HG02852 (cell line): ENCODE data around the gene RSAD2.
"Not testable (repeated sequence)": the region's sequence is repeated elsewhere in the genome, so short reads cannot be mapped to it uniquely, and the experiment has no call there.

Experiments used
- ATAC-seq: cut with Tn5 transposase; IDR thresholded peaks from one replicate; pipeline ENCODE4 v1.9.1; 2021; ENCODE audit warnings: mild to moderate bottlenecking, moderate library complexity; ENCODE audit not compliant: unreplicated experiment

Gene RSAD2

GRCh38 chr2:6877402-6878304 is at the start of gene RSAD2:
Gene RSAD2, plus strand, starts transcription at chr2:6877777. Its CDS starts 24 bp downstream, at chr2:6877801.
- ATAC-seq: peak; percentile 91

GRCh38 chr2:6828299-6828584 is 49.3 kb upstream of the RSAD2 start:
- no peak for ATAC-seq

- no peak for ATAC-seq
These were observed 46.3 kb upstream of the RSAD2 start for GRCh38 chr2:6831229-6831628.

- ATAC-seq: no peak
These were observed 44.8 kb upstream of the RSAD2 start for GRCh38 chr2:6832596-6833299.

GRCh38 chr2:6833300-6833604 is 44.3 kb upstream of the RSAD2 start:
- ATAC-seq: no peak

GRCh38 chr2:6834163-6834562 is 43.4 kb upstream of the RSAD2 start:
- ATAC-seq: no peak

- ATAC-seq: no peak
These were observed 42.1 kb upstream of the RSAD2 start for GRCh38 chr2:6835467-6835866.

- no peak for ATAC-seq
These were observed 38.8 kb upstream of the RSAD2 start for GRCh38 chr2:6838673-6839319.

GRCh38 chr2:6841537-6842287 is 35.9 kb upstream of the RSAD2 start:
- no peak for ATAC-seq

- no peak for ATAC-seq
These were observed 32.3 kb upstream of the RSAD2 start for GRCh38 chr2:6845312-6845711.

- ATAC-seq: no peak
These were observed 31.7 kb upstream of the RSAD2 start for GRCh38 chr2:6845903-6846302.

- ATAC-seq: no peak
These were observed 31.0 kb upstream of the RSAD2 start for GRCh38 chr2:6846540-6846939.

GRCh38 chr2:6846967-6847681 is 30.5 kb upstream of the RSAD2 start:
- no peak for ATAC-seq

GRCh38 chr2:6852195-6852594 is 25.4 kb upstream of the RSAD2 start:
- ATAC-seq: no peak

GRCh38 chr2:6854416-6854815 is 23.2 kb upstream of the RSAD2 start:
- no peak for ATAC-seq

- ATAC-seq: no peak
These were observed 21.6 kb upstream of the RSAD2 start for GRCh38 chr2:6855860-6856547.

- ATAC-seq: no peak
These were observed 21.0 kb upstream of the RSAD2 start for GRCh38 chr2:6856548-6856920.

GRCh38 chr2:6858466-6859027 is 19.0 kb upstream of the RSAD2 start:
- not testable (repeated sequence) for ATAC-seq

GRCh38 chr2:6860296-6860695 is 17.3 kb upstream of the RSAD2 start:
- ATAC-seq: no peak

GRCh38 chr2:6863792-6864191 is 13.8 kb upstream of the RSAD2 start:
- no peak for ATAC-seq
